ENCODE data around the gene RAP1GDS1. TPM values are rescaled to one million over a fixed set of nuclear protein-coding genes. Genes with fewer than 3 reads are reported as not detected.

The RAP1GDS1 gene
- total and polyA plus RNA-seq, 2 experiments from 2014 or later, result 49.2 to 56.7 TPM

GRCh38 chr4:98387345-98388026 lies 126.3 kb downstream of the RAP1GDS1 start:
- WGBS, 2 experiments (ENCODE audit: low coverage in 1 of 2, low lambda C conversion rate in 2 of 2, missing lambda C conversion rate in 2 of 2), result 99% methylated on average over 5 of the region's 5 CpGs
- Histone ChIP-seq H3K79me2 (ENCODE audit: insufficient read depth) (no peaks in the 10 kb centered on the region), H2AFZ (no peak overlapping the region), H3K9ac (no peak overlapping the region), H4K20me1 (ENCODE audit: insufficient read depth) (no peaks in the 10 kb centered on the region), H3K4me2 (ENCODE audit: unreplicated experiment) (no peak overlapping the region), H3K36me3 (ENCODE audit: low read depth) (peaks cover 15% of the 10 kb centered on the region), H3K4me1 (ENCODE audit: insufficient read depth) (no peaks in the 10 kb centered on the region), H3K9me2 (ENCODE audit: insufficient read depth) (no peaks in the 10 kb centered on the region), H3F3A (ENCODE audit: insufficient read depth) (no peaks in the 10 kb centered on the region), H3K27me3 (replicated peaks; ENCODE audit: insufficient read depth) (no peaks in the 10 kb centered on the region), H3K4me3 (no peak overlapping the region), H3K9me3 (ENCODE audit: low read depth) (no peaks in the 10 kb centered on the region), H3K27ac (no peak overlapping the region)
- no peak for DNase-seq
- in situ Hi-C loops (cut with MboI), result no loop called here
- no peak for TF ChIP-seq EZH2 (IDR thresholded peaks at IDR 0.05; ENCODE audit: insufficient read depth, poor library complexity, severe bottlenecking)
- no peak for TF ChIP-seq EZH2phosphoT487 (IDR thresholded peaks at IDR 0.05; ENCODE audit: insufficient read depth, low read depth)

GRCh38 chr4:98394134-98394533 lies 132.9 kb downstream of the RAP1GDS1 start:
- Histone ChIP-seq H4K20me1 (ENCODE audit: insufficient read depth) (no peaks in the 10 kb centered on the region), H3F3A (ENCODE audit: insufficient read depth) (no peaks in the 10 kb centered on the region), H3K9me2 (ENCODE audit: insufficient read depth) (no peaks in the 10 kb centered on the region), H3K27me3 (replicated peaks; ENCODE audit: insufficient read depth) (no peaks in the 10 kb centered on the region), H3K4me1 (ENCODE audit: insufficient read depth) (no peaks in the 10 kb centered on the region), H2AFZ (no peak overlapping the region), H3K36me3 (ENCODE audit: low read depth) (peaks cover 27% of the 10 kb centered on the region), H3K9me3 (ENCODE audit: low read depth) (no peaks in the 10 kb centered on the region), H3K4me3 (no peak overlapping the region), H3K27ac (no peak overlapping the region), H3K4me2 (ENCODE audit: unreplicated experiment) (no peak overlapping the region), H3K79me2 (ENCODE audit: insufficient read depth) (no peaks in the 10 kb centered on the region), H3K9ac (no peak overlapping the region)
- TF ChIP-seq EZH2 (IDR thresholded peaks at IDR 0.05; ENCODE audit: insufficient read depth, poor library complexity, severe bottlenecking) (no peak), EZH2phosphoT487 (IDR thresholded peaks at IDR 0.05; ENCODE audit: insufficient read depth, low read depth) (no peak)
- in situ Hi-C loops (cut with MboI), result no loop called here
- DNase-seq, result no peak
- WGBS, 2 experiments (ENCODE audit: low coverage in 1 of 2, low lambda C conversion rate in 2 of 2, missing lambda C conversion rate in 2 of 2), result 100% methylated on average over 1 of the region's 1 CpG

GRCh38 chr4:98399915-98400314 lies 138.7 kb downstream of the RAP1GDS1 start:
- in situ Hi-C loops (cut with MboI), result no loop called here
- H4K20me1 ChIP-seq (ENCODE audit: insufficient read depth), result no peaks in the 10 kb centered on the region
- H3K4me3 ChIP-seq, result no peak overlapping the region
- no peaks in the 10 kb centered on the region for H3K27me3 ChIP-seq (replicated peaks; ENCODE audit: insufficient read depth)
- no peak for DNase-seq
- peaks cover 14% of the 10 kb centered on the region for H3K36me3 ChIP-seq (ENCODE audit: low read depth)
- H3K27ac ChIP-seq, result no peak overlapping the region
- no peaks in the 10 kb centered on the region for H3K9me3 ChIP-seq (ENCODE audit: low read depth)
- no peak overlapping the region for H3K9ac ChIP-seq
- WGBS, 2 experiments (ENCODE audit: low coverage in 1 of 2, low lambda C conversion rate in 2 of 2, missing lambda C conversion rate in 2 of 2), result 100% methylated on average over 1 of the region's 1 CpG
- no peaks in the 10 kb centered on the region for H3K4me1 ChIP-seq (ENCODE audit: insufficient read depth)
- H3F3A ChIP-seq (ENCODE audit: insufficient read depth), result no peaks in the 10 kb centered on the region
- no peak overlapping the region for H2AFZ ChIP-seq
- no peaks in the 10 kb centered on the region for H3K79me2 ChIP-seq (ENCODE audit: insufficient read depth)
- no peaks in the 10 kb centered on the region for H3K9me2 ChIP-seq (ENCODE audit: insufficient read depth)
- H3K4me2 ChIP-seq (ENCODE audit: unreplicated experiment), result no peak overlapping the region
- TF ChIP-seq EZH2phosphoT487 (IDR thresholded peaks at IDR 0.05; ENCODE audit: insufficient read depth, low read depth) (no peak), EZH2 (IDR thresholded peaks at IDR 0.05; ENCODE audit: insufficient read depth, poor library complexity, severe bottlenecking) (no peak)

DNA sequence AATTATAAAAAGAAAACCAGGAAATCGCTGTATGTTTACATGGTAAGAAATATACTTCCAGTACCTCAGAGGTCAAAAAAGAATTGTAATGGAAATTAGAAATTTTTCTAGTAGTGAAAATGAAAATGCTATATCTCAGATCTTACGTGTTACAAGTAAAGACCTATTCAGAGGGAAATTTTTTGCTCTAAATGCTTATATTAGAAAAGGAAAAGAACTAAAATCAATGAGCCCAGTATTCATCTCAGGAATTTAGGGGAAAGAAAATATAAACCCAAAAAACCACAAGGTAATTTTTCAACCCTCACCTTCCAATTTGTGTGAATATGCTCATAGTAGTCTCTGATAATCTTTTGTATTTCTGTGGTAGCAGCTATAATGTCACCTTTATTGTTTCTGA lies 145.6 kb downstream of the RAP1GDS1 start:
- H3K4me2 ChIP-seq (ENCODE audit: unreplicated experiment), result no peak overlapping the region
- H4K20me1 ChIP-seq (ENCODE audit: insufficient read depth), result no peaks in the 10 kb centered on the region
- no peaks in the 10 kb centered on the region for H3K9me3 ChIP-seq (ENCODE audit: low read depth)
- H3K9ac ChIP-seq, result no peak overlapping the region
- H3K27me3 ChIP-seq (replicated peaks; ENCODE audit: insufficient read depth), result no peaks in the 10 kb centered on the region
- no peaks in the 10 kb centered on the region for H3K9me2 ChIP-seq (ENCODE audit: insufficient read depth)
- H3K4me1 ChIP-seq (ENCODE audit: insufficient read depth), result no peaks in the 10 kb centered on the region
- DNase-seq, result no peak
- WGBS, 2 experiments (ENCODE audit: low coverage in 1 of 2, low lambda C conversion rate in 2 of 2, missing lambda C conversion rate in 2 of 2), result 98% methylated on average over 2 of the region's 2 CpGs
- H3K4me3 ChIP-seq, result no peak overlapping the region
- no peak overlapping the region for H2AFZ ChIP-seq
- no peaks in the 10 kb centered on the region; the same call in 1 of the 2 replicates for H3F3A ChIP-seq (ENCODE audit: insufficient read depth)
- H3K36me3 ChIP-seq (ENCODE audit: low read depth), result peaks cover 14% of the 10 kb centered on the region
- in situ Hi-C loops (cut with MboI), result no loop called here
- no peaks in the 10 kb centered on the region for H3K79me2 ChIP-seq (ENCODE audit: insufficient read depth)
- H3K27ac ChIP-seq, result no peak overlapping the region
- TF ChIP-seq EZH2phosphoT487 (IDR thresholded peaks at IDR 0.05; ENCODE audit: insufficient read depth, low read depth), result no peak
- TF ChIP-seq EZH2 (IDR thresholded peaks at IDR 0.05; ENCODE audit: insufficient read depth, poor library complexity, severe bottlenecking), result no peak
